Dendritic cell treated with granulocyte-macrophage colony-stimulating factor and Interleukin-4, amounts not matched to agents 40 ng/mL and 50 ng/mL, for 4 days (primary cell): Measurements from ENCODE around the gene LTBP3.

Experiments
- H3K27ac Mint-ChIP-seq: one replicate; pipeline ENCODE4 v1.8.0; 2022; ENCODE audit warnings: mild to moderate bottlenecking, mixed read lengths
- H3K27me3 Mint-ChIP-seq: one replicate; pipeline ENCODE4 v1.8.0; 2022; ENCODE audit warnings: mild to moderate bottlenecking, mixed read lengths
- H3K36me3 Mint-ChIP-seq: one replicate; pipeline ENCODE4 v1.8.0; 2022; ENCODE audit warnings: low read depth, mixed read lengths
- H3K4me1 Mint-ChIP-seq: one replicate; pipeline ENCODE4 v1.8.0; 2022; ENCODE audit warnings: low read depth, mixed read lengths
- H3K4me3 Mint-ChIP-seq: one replicate; pipeline ENCODE4 v1.8.0; 2022; ENCODE audit warnings: mild to moderate bottlenecking, moderate library complexity, mixed read lengths
- H3K9me3 Mint-ChIP-seq: one replicate; pipeline ENCODE4 v1.8.0; 2022; ENCODE audit warnings: mixed read lengths
- intact Hi-C: fragments of 100-400 bp; cut with micrococcal nuclease; formaldehyde crosslinking; loops from one replicate; pipeline ENCODE4 v1.15.0; 2022

LTBP3 gene

GRCh38 chr11:65502555-65503367, 55.4 kb downstream of the LTBP3 start:
- Mint-ChIP-seq H3K4me3 (no peak overlapping the region), H3K27ac (no peak overlapping the region), H3K27me3 (no peaks in the 10 kb centered on the region), H3K9me3 (no peaks in the 10 kb centered on the region), H3K36me3 (no peaks in the 10 kb centered on the region), H3K4me1 (peaks cover 49% of the 10 kb centered on the region)
- intact Hi-C loops = no loop called here

- Mint-ChIP-seq H3K4me3 (no peak overlapping the region), H3K4me1 (peaks cover 45% of the 10 kb centered on the region), H3K27me3 (no peaks in the 10 kb centered on the region), H3K9me3 (no peaks in the 10 kb centered on the region), H3K36me3 (peaks cover 1% of the 10 kb centered on the region), H3K27ac (no peak overlapping the region)
- intact Hi-C loops = no loop called here
Measured at GRCh38 chr11:65502274-65502554, 55.9 kb downstream of the LTBP3 start.

- no peak overlapping the region for H3K4me3 Mint-ChIP-seq
- H3K27me3 Mint-ChIP-seq = no peaks in the 10 kb centered on the region
- H3K9me3 Mint-ChIP-seq = no peaks in the 10 kb centered on the region
- H3K27ac Mint-ChIP-seq = no peak overlapping the region
- peaks cover 45% of the 10 kb centered on the region for H3K4me1 Mint-ChIP-seq
- H3K36me3 Mint-ChIP-seq = peaks cover 6% of the 10 kb centered on the region
- intact Hi-C loops = no loop called here
Measured at GRCh38 chr11:65501472-65502273, 56.5 kb downstream of the LTBP3 start.

- Mint-ChIP-seq H3K27me3 (no peaks in the 10 kb centered on the region), H3K4me1 (peaks cover 45% of the 10 kb centered on the region), H3K27ac (no peak overlapping the region), H3K36me3 (peaks cover 6% of the 10 kb centered on the region), H3K4me3 (no peak overlapping the region), H3K9me3 (no peaks in the 10 kb centered on the region)
- intact Hi-C loops = no loop called here
Measured at GRCh38 chr11:65501186-65501471, 57.0 kb downstream of the LTBP3 start.

- peaks cover 6% of the 10 kb centered on the region for H3K36me3 Mint-ChIP-seq
- peaks cover 44% of the 10 kb centered on the region for H3K4me1 Mint-ChIP-seq
- intact Hi-C loops = no loop called here
- no peak overlapping the region for H3K4me3 Mint-ChIP-seq
- no peaks in the 10 kb centered on the region for H3K27me3 Mint-ChIP-seq
- no peaks in the 10 kb centered on the region for H3K9me3 Mint-ChIP-seq
- no peak overlapping the region for H3K27ac Mint-ChIP-seq
Measured at GRCh38 chr11:65500387-65501185, 57.6 kb downstream of the LTBP3 start.

GRCh38 chr11:65499713-65500386, 58.3 kb downstream of the LTBP3 start:
- Mint-ChIP-seq H3K4me3 (no peak overlapping the region), H3K4me1 (peaks cover 36% of the 10 kb centered on the region), H3K27me3 (no peaks in the 10 kb centered on the region), H3K27ac (no peak overlapping the region), H3K9me3 (no peaks in the 10 kb centered on the region), H3K36me3 (peaks cover 6% of the 10 kb centered on the region)
- intact Hi-C loops = loop anchor here (5.0 kb wide), 1 partner anchor 118 kb away; the partner anchor contains the start of gene SLC25A45

GRCh38 chr11:65498977-65499712, 59.0 kb downstream of the LTBP3 start, which contains the start of gene MALAT1:
Gene MALAT1, plus strand, starts transcription at chr11:65499045.
- Mint-ChIP-seq H3K4me3 (no peak within 1 kb of the TSS), H3K4me1 (peaks cover 36% of the 10 kb centered on the region), H3K27ac (no peak within 1 kb of the TSS), H3K36me3 (peaks cover 6% of the 10 kb centered on the region), H3K9me3 (no peaks in the 10 kb centered on the region), H3K27me3 (no peaks in the 10 kb centered on the region)
- intact Hi-C loops = loop anchor here (5.0 kb wide), 1 partner anchor 117 kb away; the partner anchor contains the start of gene SLC25A45

GRCh38 chr11:65498727-65498976, 59.5 kb downstream of the LTBP3 start:
- intact Hi-C loops = loop anchor here (5.0 kb wide), 1 partner anchor 116 kb away; the partner anchor contains the start of gene SLC25A45
- H3K27ac Mint-ChIP-seq = no peak overlapping the region
- H3K4me3 Mint-ChIP-seq = no peak overlapping the region
- peaks cover 37% of the 10 kb centered on the region for H3K4me1 Mint-ChIP-seq
- peaks cover 6% of the 10 kb centered on the region for H3K36me3 Mint-ChIP-seq
- no peaks in the 10 kb centered on the region for H3K9me3 Mint-ChIP-seq
- no peaks in the 10 kb centered on the region for H3K27me3 Mint-ChIP-seq

GRCh38 chr11:65498042-65498726, 60.0 kb downstream of the LTBP3 start:
- Mint-ChIP-seq H3K36me3 (peaks cover 6% of the 10 kb centered on the region), H3K4me3 (no peak overlapping the region), H3K27ac (no peak overlapping the region), H3K4me1 (peaks cover 38% of the 10 kb centered on the region), H3K9me3 (no peaks in the 10 kb centered on the region), H3K27me3 (no peaks in the 10 kb centered on the region)
- intact Hi-C loops = loop anchor here (5.0 kb wide), 1 partner anchor 116 kb away; the partner anchor contains the start of gene SLC25A45

- intact Hi-C loops = loop anchor here (1.0 to 5.0 kb wide), 4 partner anchors 10 to 115 kb away; partner anchors contain the start of gene SLC25A45
- Mint-ChIP-seq H3K4me1 (peaks cover 41% of the 10 kb centered on the region), H3K36me3 (peaks cover 6% of the 10 kb centered on the region), H3K27me3 (no peaks in the 10 kb centered on the region), H3K9me3 (no peaks in the 10 kb centered on the region), H3K4me3 (no peak overlapping the region), H3K27ac (no peak overlapping the region)
Measured at GRCh38 chr11:65497141-65498041, 60.8 kb downstream of the LTBP3 start.

- Mint-ChIP-seq H3K27ac (no peak overlapping the region), H3K9me3 (no peaks in the 10 kb centered on the region), H3K4me1 (peaks cover 49% of the 10 kb centered on the region), H3K36me3 (peaks cover 6% of the 10 kb centered on the region), H3K4me3 (no peak overlapping the region), H3K27me3 (no peaks in the 10 kb centered on the region)
- intact Hi-C loops = loop anchor here (1.0 to 5.0 kb wide), 4 partner anchors 9 to 114 kb away; partner anchors contain the start of gene SLC25A45
Measured at GRCh38 chr11:65496304-65497140, 61.6 kb downstream of the LTBP3 start.
